PC-9 (cell line): ENCODE results near the gene DACH2. TPM values are rescaled to one million over a fixed set of nuclear protein-coding genes. Genes with fewer than 3 reads are reported as not detected.

ENCODE experiments used
- BruUV-seq: library from RNA; stranded (reverse); fragments of 400-500 nt; replicated peaks from 2 replicates; lab custom pipeline; 2021; lab: Mats Ljungman, UMichigan
- CTCF ChIA-PET: fragments of 300-600 bp; sonication (Branson Sonifier 250); formaldehyde crosslinking; loops from one replicate; lab custom pipeline; 2022; ENCODE audit warnings: antibody characterized with exemption; lab: Charles Lee
- POLR2A ChIA-PET: fragments of 300-600 bp; sonication (Branson Sonifier 250); formaldehyde crosslinking; loops from one replicate; lab custom pipeline; 2022; ENCODE audit warnings: antibody characterized with exemption; ENCODE audit not compliant: unreplicated experiment; lab: Charles Lee
- DNase-seq, 2 experiments: peaks; one replicate each; pipeline versions ENCODE4 v3.0.0 to v3.0.0-alpha.2; 2015 to 2022; ENCODE audit warnings: mixed read lengths in 1 of 2
- H2AFZ ChIP-seq: fragments of 200-600 bp; sonication (generic); 2 replicates; pipeline ENCODE4 v1.8.1; 2017; ENCODE audit warnings: antibody characterized with exemption
- H3F3A ChIP-seq: fragments of 200-600 bp; sonication (generic); 2 replicates; pipeline ENCODE4 v1.8.1; 2017; ENCODE audit warnings: antibody characterized with exemption, mild to moderate bottlenecking, low read depth; ENCODE audit not compliant: insufficient read depth
- H3K27ac ChIP-seq: fragments of 200-600 bp; sonication (generic); 2 replicates; pipeline ENCODE4 v1.6.1; 2016; ENCODE audit warnings: mixed run types
- H3K27me3 ChIP-seq: fragments of 200-600 bp; sonication (generic); 2 replicates; pipeline ENCODE4 v1.6.1; 2016; ENCODE audit warnings: low read depth, mixed run types; ENCODE audit not compliant: insufficient read depth
- H3K36me3 ChIP-seq: fragments of 200-600 bp; sonication (generic); 2 replicates; pipeline ENCODE4 v1.6.1; 2016; ENCODE audit warnings: low read depth, mixed run types
- H3K4me1 ChIP-seq: fragments of 200-600 bp; sonication (generic); replicated peaks from 2 replicates; pipeline ENCODE4 v1.6.1; 2016; ENCODE audit warnings: mixed run types; ENCODE audit not compliant: insufficient read depth
- H3K4me2 ChIP-seq: fragments of 200-600 bp; sonication (generic); 2 replicates; pipeline ENCODE4 v1.6.1; 2017; ENCODE audit warnings: mixed run types
- H3K4me3 ChIP-seq: fragments of 200-600 bp; sonication (generic); 2 replicates; pipeline ENCODE4 v1.6.1; 2016; ENCODE audit warnings: mixed run types
- H3K79me2 ChIP-seq: fragments of 200-600 bp; sonication (generic); 2 replicates; pipeline ENCODE4 v1.6.1; 2017; ENCODE audit warnings: low read depth, mixed run types
- H3K9me2 ChIP-seq: fragments of 200-600 bp; sonication (generic); 2 replicates; pipeline ENCODE4 v1.8.1; 2017; ENCODE audit warnings: mild to moderate bottlenecking; ENCODE audit not compliant: insufficient read depth
- H3K9me3 ChIP-seq: fragments of 200-600 bp; sonication (generic); 2 replicates; pipeline ENCODE4 v1.8.1; 2016; ENCODE audit warnings: low read depth; ENCODE audit not compliant: insufficient read depth
- H4K20me1 ChIP-seq: fragments of 200-600 bp; sonication (generic); 2 replicates; pipeline ENCODE4 v1.8.1; 2017; ENCODE audit not compliant: insufficient read depth
- CTCF ChIP-seq: fragments of 200-600 bp; sonication (generic); conservative IDR thresholded peaks from 2 replicates; pipeline ENCODE4 v1.6.1; 2017; ENCODE audit warnings: mixed run types, antibody characterized with exemption, mild to moderate bottlenecking, moderate library complexity
- EZH2 ChIP-seq: fragments of 200-600 bp; sonication (generic); IDR thresholded peaks from 2 replicates; pipeline ENCODE4 v1.8.0; 2017; ENCODE audit warnings: antibody characterized with exemption, low read depth
- intact Hi-C: fragments of 100-400 bp; cut with micrococcal nuclease; formaldehyde crosslinking; loops from one replicate; pipeline ENCODE4 v1.10.0; 2022; ENCODE audit not compliant: unreplicated experiment
- total RNA-seq: library from RNA; stranded (reverse); gene quantifications from 2 replicates; pipeline ENCODE4 v1.2.3, GENCODE V29; 2021

DACH2 gene
- total RNA-seq, 1 experiment from 2014 or later = not detected

GRCh38 chrX:86383681-86384540 is 235.7 kb downstream of the DACH2 start:
- Histone ChIP-seq H4K20me1 (no peaks in the 10 kb centered on the region), H3K4me3 (no peak overlapping the region), H3K4me2 (no peak overlapping the region), H3K9me2 (no peaks in the 10 kb centered on the region), H2AFZ (no peak overlapping the region), H3K27ac (no peak overlapping the region), H3K9me3 (no peaks in the 10 kb centered on the region), H3K4me1 (no peaks in the 10 kb centered on the region), H3K27me3 (no peaks in the 10 kb centered on the region), H3F3A (no peaks in the 10 kb centered on the region), H3K79me2 (no peaks in the 10 kb centered on the region), H3K36me3 (no peaks in the 10 kb centered on the region)
- ChIA-PET POLR2A (no interaction called here), CTCF (no interaction called here)
- no TSS peak for BruUV-seq
- no peak for TF ChIP-seq EZH2
- no peak for TF ChIP-seq CTCF
- intact Hi-C loops = no loop called here
- DNase-seq = no peak

GRCh38 chrX:86407371-86407770 is 259.1 kb downstream of the DACH2 start:
- intact Hi-C loops = no loop called here
- H3K4me3 ChIP-seq = no peak overlapping the region
- no peaks in the 10 kb centered on the region for H3K79me2 ChIP-seq
- DNase-seq = no peak
- H4K20me1 ChIP-seq = no peaks in the 10 kb centered on the region
- H3K9me2 ChIP-seq = no peaks in the 10 kb centered on the region
- H3K4me1 ChIP-seq = no peaks in the 10 kb centered on the region
- no peak overlapping the region for H2AFZ ChIP-seq
- no peaks in the 10 kb centered on the region for H3K27me3 ChIP-seq
- no peaks in the 10 kb centered on the region for H3K9me3 ChIP-seq
- TF ChIP-seq EZH2 (no peak), CTCF (no peak)
- no peak overlapping the region for H3K4me2 ChIP-seq
- H3K27ac ChIP-seq = no peak overlapping the region
- BruUV-seq = no TSS peak
- ChIA-PET CTCF (no interaction called here), POLR2A (no interaction called here)
- no peaks in the 10 kb centered on the region for H3K36me3 ChIP-seq
- H3F3A ChIP-seq = no peaks in the 10 kb centered on the region

GRCh38 chrX:86421771-86422170 is 273.5 kb downstream of the DACH2 start:
- no peaks in the 10 kb centered on the region for H4K20me1 ChIP-seq
- H3K4me1 ChIP-seq = no peaks in the 10 kb centered on the region
- BruUV-seq = no TSS peak
- no peaks in the 10 kb centered on the region for H3K27me3 ChIP-seq
- no peak overlapping the region for H3K4me2 ChIP-seq
- no peak for DNase-seq
- no peaks in the 10 kb centered on the region for H3K9me3 ChIP-seq
- H3K36me3 ChIP-seq = no peaks in the 10 kb centered on the region
- CTCF ChIA-PET = no interaction called here
- H3K9me2 ChIP-seq = no peaks in the 10 kb centered on the region
- POLR2A ChIA-PET = no interaction called here
- TF ChIP-seq EZH2 = no peak
- no peak for TF ChIP-seq CTCF
- H3F3A ChIP-seq = no peaks in the 10 kb centered on the region
- H2AFZ ChIP-seq = no peak overlapping the region
- intact Hi-C loops = no loop called here
- no peak overlapping the region for H3K4me3 ChIP-seq
- no peaks in the 10 kb centered on the region for H3K79me2 ChIP-seq
- H3K27ac ChIP-seq = no peak overlapping the region
